K562 (cell line): ENCODE results near the gene WDR90. TPM values are rescaled to one million over a fixed set of nuclear protein-coding genes. Genes with fewer than 3 reads are reported as not detected.

Source experiments
- POLR2G ChIP-seq: fragments of 200-400 bp; formaldehyde crosslinking; IDR thresholded peaks from 2 replicates; pipeline ENCODE4 v1.6.1; 2017; ENCODE audit warnings: low read depth, mild to moderate bottlenecking, antibody characterized with exemption, low read length, moderate library complexity
- polyA plus RNA-seq, 8 experiments: library from polyadenylated mRNA; depleted of rRNA in 4 of 8; stranded (reverse) in 5 of 8; unstranded in 3 of 8; fragments of >200 nt; fragmentation: Nextera tagmentation in 2 of 8; fragmentation: Illumina TruSeq in 1 of 8; extraction: Ambion mirVana in 2 of 8; extraction: Trizol in 1 of 8; gene quantifications; 2 replicates each; pipeline versions ENCODE4 v1.2.1 to v1.2.3, GENCODE V29; 2011 to 2014; ENCODE audit warnings: inconsistent platforms in 1 of 8, missing spikeins in 1 of 8
- total RNA-seq, 7 experiments: library from RNA; depleted of rRNA in 6 of 7; stranded (reverse); fragments of >200 nt in 6 of 7; fragmentation: Illumina TruSeq in 2 of 7; extraction: Trizol in 2 of 7; gene quantifications; 2 replicates each; pipeline versions ENCODE4 v1.2.1 to v1.2.3, GENCODE V29; 2011 to 2021; ENCODE audit warnings: low replicate concordance in 1 of 7
- TF ChIP-seq, protein P1 (sequence below), 2 experiments: fragments of 450-650 bp in 1 of 2; sonication (generic) in 1 of 2; formaldehyde crosslinking in 1 of 2; IDR thresholded peaks; 2 replicates each; pipeline versions ENCODE4 v1.7.1 to v1.9.0; 2016 to 2022; ENCODE audit warnings: inconsistent platforms in 1 of 2, mild to moderate bottlenecking in 1 of 2, missing genetic modification reagents in 1 of 2

Gene WDR90
- total and polyA plus RNA-seq, 9 of the 15 experiments (the other 6 are each of a cell fraction or from before 2014, with no cell fraction given): 0.44 to 12.6 (median 3.3) TPM

DNA sequence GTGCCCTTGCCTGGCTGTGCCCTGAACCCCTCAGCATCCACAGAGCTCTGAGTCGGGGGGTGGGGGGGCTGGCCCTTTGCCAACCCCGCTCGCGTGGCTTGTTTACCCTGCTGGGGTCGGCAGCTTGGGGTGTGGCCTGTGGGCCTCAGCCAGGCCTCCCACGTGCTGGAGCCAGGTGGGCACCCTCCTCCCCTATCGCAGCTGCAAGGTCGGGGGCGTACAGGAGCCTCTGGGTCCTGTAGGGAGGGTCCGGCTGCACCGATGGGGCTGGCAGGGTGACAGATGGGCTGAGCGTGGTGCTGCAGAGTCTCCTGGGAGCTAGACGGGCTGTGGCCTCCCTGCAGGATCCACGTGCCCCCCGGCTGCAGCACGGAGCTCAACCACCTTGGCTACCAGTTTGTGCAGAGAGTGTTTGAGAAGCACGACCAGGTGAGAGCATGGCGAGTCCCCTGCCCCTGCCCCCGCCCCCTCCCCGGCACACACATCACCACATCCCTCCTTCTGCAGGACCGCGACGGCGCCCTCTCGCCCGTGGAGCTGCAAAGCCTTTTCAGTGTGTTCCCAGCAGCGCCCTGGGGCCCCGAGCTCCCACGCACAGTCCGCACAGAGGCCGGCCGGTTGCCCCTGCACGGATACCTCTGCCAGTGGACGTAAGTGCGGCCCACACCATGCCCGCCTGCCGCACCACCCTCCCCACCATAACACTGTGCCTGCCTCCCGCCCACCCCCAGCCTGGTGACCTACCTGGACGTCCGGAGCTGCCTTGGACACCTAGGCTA lies 22.4 kb downstream of the WDR90 start (continued):
- TF ChIP-seq, protein P1, sequence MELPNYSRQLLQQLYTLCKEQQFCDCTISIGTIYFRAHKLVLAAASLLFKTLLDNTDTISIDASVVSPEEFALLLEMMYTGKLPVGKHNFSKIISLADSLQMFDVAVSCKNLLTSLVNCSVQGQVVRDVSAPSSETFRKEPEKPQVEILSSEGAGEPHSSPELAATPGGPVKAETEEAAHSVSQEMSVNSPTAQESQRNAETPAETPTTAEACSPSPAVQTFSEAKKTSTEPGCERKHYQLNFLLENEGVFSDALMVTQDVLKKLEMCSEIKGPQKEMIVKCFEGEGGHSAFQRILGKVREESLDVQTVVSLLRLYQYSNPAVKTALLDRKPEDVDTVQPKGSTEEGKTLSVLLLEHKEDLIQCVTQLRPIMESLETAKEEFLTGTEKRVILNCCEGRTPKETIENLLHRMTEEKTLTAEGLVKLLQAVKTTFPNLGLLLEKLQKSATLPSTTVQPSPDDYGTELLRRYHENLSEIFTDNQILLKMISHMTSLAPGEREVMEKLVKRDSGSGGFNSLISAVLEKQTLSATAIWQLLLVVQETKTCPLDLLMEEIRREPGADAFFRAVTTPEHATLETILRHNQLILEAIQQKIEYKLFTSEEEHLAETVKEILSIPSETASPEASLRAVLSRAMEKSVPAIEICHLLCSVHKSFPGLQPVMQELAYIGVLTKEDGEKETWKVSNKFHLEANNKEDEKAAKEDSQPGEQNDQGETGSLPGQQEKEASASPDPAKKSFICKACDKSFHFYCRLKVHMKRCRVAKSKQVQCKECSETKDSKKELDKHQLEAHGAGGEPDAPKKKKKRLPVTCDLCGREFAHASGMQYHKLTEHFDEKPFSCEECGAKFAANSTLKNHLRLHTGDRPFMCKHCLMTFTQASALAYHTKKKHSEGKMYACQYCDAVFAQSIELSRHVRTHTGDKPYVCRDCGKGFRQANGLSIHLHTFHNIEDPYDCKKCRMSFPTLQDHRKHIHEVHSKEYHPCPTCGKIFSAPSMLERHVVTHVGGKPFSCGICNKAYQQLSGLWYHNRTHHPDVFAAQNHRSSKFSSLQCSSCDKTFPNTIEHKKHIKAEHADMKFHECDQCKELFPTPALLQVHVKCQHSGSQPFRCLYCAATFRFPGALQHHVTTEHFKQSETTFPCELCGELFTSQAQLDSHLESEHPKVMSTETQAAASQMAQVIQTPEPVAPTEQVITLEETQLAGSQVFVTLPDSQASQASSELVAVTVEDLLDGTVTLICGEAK (IDR thresholded peaks at IDR 0.05): no peak
- TF ChIP-seq, protein P1 (CRISPR knock-in tag; IDR thresholded peaks at IDR 0.05): no peak
- peak; percentile 26 for TF ChIP-seq POLR2G
